ENCODE data around the gene COA1.

GRCh38 chr7:43628431-43628830 is 100.9 kb downstream of the COA1 start:
- TF ChIP-seq CTCF (IDR thresholded peaks at IDR 0.05) (no peak), EZH2 (IDR thresholded peaks at IDR 0.05; ENCODE audit: borderline replicate concordance, insufficient read depth, low read depth, low read length, poor library complexity, severe bottlenecking) (no peak)
